HepG2 (cell line): ENCODE data around the gene EDC3.

Experiments
- ARHGAP35 ChIP-seq: sonication (generic); formaldehyde crosslinking; IDR thresholded peaks from 2 replicates; pipeline ENCODE4 v1.9.0; 2022; ENCODE audit warnings: mild to moderate bottlenecking, inconsistent platforms, moderate library complexity, missing genetic modification reagents, borderline replicate concordance
- ATF3 ChIP-seq: sonication (generic); formaldehyde crosslinking; IDR thresholded peaks from 2 replicates; pipeline ENCODE4 v1.4.0; 2020; ENCODE audit warnings: missing genetic modification reagents
- DPF2 ChIP-seq: sonication (generic); formaldehyde crosslinking; IDR thresholded peaks from 2 replicates; pipeline ENCODE4 v1.4.0; 2020; ENCODE audit warnings: mild to moderate bottlenecking, low read depth, missing genetic modification reagents, borderline replicate concordance
- EZH2 ChIP-seq: conservative IDR thresholded peaks from 2 replicates; pipeline ENCODE4 v1.6.1; 2012; ENCODE audit warnings: mild to moderate bottlenecking, low read depth, low read length, moderate library complexity
- HOMEZ ChIP-seq: IDR thresholded peaks from 2 replicates; pipeline ENCODE4 v1.6.1; 2016; ENCODE audit warnings: low read depth
- MEIS2 ChIP-seq: sonication (generic); formaldehyde crosslinking; IDR thresholded peaks from 2 replicates; pipeline ENCODE4 v1.9.0; 2021; ENCODE audit warnings: mild to moderate bottlenecking, missing genetic modification reagents
- POLR2AphosphoS5 ChIP-seq: IDR thresholded peaks from 2 replicates; pipeline ENCODE4 v1.6.1; 2012; ENCODE audit warnings: low read depth, low read length
- PTBP1 ChIP-seq: fragments of 200-400 bp; formaldehyde crosslinking; IDR thresholded peaks from 2 replicates; pipeline ENCODE4 v1.6.1; 2018; ENCODE audit warnings: low read length, low read depth; ENCODE audit not compliant: poor library complexity, severe bottlenecking
- ZBTB43 ChIP-seq: sonication (generic); formaldehyde crosslinking; conservative IDR thresholded peaks from 2 replicates; pipeline ENCODE4 v1.4.0; 2020; ENCODE audit warnings: missing genetic modification reagents
- ZNF556 ChIP-seq: sonication (generic); formaldehyde crosslinking; IDR thresholded peaks from 2 replicates; pipeline ENCODE4 v1.4.0; 2020; ENCODE audit warnings: mild to moderate bottlenecking, missing genetic modification reagents, borderline replicate concordance

GRCh38 chr15:74630284-74631086, 65.3 kb downstream of the EDC3 start:
- TF ChIP-seq HOMEZ (CRISPR knock-in tag): no peak
- TF ChIP-seq DPF2 (CRISPR knock-in tag): no peak
- no peak for TF ChIP-seq ARHGAP35
- no peak for TF ChIP-seq PTBP1
- TF ChIP-seq MEIS2: no peak
- no peak for TF ChIP-seq POLR2AphosphoS5
- no peak for TF ChIP-seq EZH2
- no peak for TF ChIP-seq ZBTB43 (CRISPR knock-in tag)
- no peak for TF ChIP-seq ATF3 (CRISPR knock-in tag)
- TF ChIP-seq ZNF556 (CRISPR knock-in tag): no peak
